GM13976 (cell line): Measurements from ENCODE around the gene LHPP.

Experiments used
- DNase-seq: peaks from one replicate; pipeline ENCODE4 v3.0.0; 2012; ENCODE audit warnings: low spot score
- CTCF ChIP-seq: IDR thresholded peaks from 2 replicates; pipeline ENCODE4 v1.5.1; 2012; ENCODE audit warnings: borderline replicate concordance, mild to moderate bottlenecking; ENCODE audit not compliant: insufficient read depth; ENCODE audit errors: extremely low read depth, missing control alignments, control extremely low read depth
- in situ Hi-C: fragments of 300-500 bp; cut with MboI; formaldehyde crosslinking; loops from one replicate; pipeline ENCODE4 v1.12.0; 2022; ENCODE audit warnings: low sequenced_read_pairs, mixed read lengths, inconsistent platforms; ENCODE audit not compliant: unreplicated experiment

The LHPP gene

DNA sequence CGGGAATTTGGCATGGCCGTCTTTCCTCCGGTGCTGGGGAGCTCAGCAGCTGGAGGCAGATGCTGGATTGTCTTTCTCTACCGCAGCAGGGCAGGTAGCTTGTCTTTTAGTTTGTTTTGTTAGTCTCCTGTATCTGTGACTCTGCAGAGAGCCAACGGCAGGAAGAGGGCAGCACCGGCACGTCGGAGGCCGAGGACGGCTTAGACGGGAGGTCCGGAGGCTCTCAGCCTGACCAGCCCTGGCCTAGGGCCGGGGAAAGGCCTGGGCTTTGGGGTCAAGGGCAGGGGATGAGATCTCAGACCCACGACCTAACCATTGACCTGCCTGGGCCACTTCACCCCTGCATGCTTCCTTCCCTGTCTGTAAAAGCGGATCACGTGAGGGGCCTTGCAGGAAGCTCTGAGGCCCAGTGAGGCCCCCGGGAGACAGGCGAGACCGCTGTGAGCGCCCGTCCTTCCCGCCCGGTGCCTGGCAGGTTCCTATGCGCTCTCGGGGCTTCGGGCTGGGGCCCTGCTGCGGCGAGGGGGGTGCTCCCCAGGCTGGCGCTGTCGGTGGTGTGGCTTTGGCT, 72.7 kb downstream of the LHPP start:
- DNase-seq: peak; percentile 64
- in situ Hi-C loops: loop anchor here (25.0 kb wide), 1 partner anchor 303 kb away; no protein-coding TSS in a partner anchor
- TF ChIP-seq CTCF: no peak

DNA sequence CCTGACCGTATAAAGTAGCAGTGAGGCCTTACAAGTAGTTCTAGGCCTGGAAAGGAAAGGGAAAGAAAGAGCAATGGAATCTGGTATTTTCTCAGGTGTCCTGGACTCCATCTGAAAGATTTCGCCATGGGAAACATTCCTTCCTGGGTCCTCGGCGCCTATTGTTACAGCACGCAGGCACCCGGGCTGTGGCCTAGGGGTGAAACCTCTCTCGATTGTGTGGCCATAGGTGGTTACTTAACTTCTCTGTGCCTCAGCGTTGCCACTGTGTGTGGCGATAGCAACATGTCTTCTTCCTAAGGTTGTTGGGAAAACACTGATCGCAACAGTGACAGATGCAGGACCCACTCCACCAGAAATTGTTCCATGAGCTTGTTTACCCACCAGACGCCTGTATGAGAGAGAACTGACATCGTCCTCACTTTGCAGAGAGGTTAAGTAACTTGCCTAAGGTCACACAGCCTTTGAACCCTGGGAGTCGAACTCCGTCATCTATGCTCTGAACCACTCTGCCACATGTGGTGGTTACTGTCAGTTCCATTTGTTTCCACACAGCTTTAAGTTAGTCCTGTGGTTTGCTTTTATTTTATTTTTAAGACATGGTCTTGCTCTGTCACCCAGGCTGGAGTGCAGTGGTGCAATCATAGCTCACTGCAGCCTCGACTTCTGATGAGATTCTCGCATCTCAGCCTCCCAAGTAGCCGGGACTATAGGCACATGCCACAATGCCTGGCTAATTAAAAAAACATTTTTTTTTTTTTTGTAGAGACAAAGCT, 73.4 kb downstream of the LHPP start:
- in situ Hi-C loops: loop anchor here (25.0 kb wide), 1 partner anchor 302 kb away; no protein-coding TSS in a partner anchor
- no peak for TF ChIP-seq CTCF
- no peak for DNase-seq

- DNase-seq: no peak
- in situ Hi-C loops: loop anchor here (25.0 kb wide), 1 partner anchor 301 kb away; no protein-coding TSS in a partner anchor
- TF ChIP-seq CTCF: no peak
Observed at GRCh38 chr10:124535731-124536495, 74.3 kb downstream of the LHPP start.

GRCh38 chr10:124536496-124537050, 75.0 kb downstream of the LHPP start:
- no peak for DNase-seq
- TF ChIP-seq CTCF: no peak
- in situ Hi-C loops: loop anchor here (25.0 kb wide), 1 partner anchor 301 kb away; no protein-coding TSS in a partner anchor

DNA sequence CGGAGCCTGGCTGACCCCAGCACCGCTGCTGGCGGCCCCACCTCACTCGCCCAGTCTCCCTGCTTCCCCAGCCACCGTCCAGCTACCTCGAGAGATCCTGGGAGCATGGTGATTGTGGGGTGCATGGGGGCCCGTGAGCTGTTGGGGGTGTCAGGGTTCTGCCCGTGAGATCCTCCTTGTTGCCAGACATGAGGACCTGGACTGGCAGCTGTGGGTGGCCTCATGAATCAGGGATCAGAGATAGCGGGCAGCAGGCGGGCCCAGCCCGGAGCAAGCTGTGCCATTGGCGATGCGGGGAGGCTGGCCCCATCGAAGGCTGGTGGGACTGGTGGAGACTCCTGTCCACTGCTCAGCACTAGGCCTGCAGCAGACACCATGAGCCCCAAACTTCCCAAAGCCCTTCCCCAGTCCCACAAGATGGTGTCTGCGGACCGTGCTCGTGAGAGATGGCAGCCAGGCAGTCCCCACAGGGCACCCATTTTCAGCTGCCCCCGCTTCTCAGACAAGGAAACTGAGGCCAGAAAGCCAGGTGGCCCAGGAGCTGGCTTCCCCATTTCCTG, 75.6 kb downstream of the LHPP start:
- DNase-seq: no peak
- in situ Hi-C loops: loop anchor here (25.0 kb wide), 1 partner anchor 300 kb away; no protein-coding TSS in a partner anchor
- no peak for TF ChIP-seq CTCF

DNA sequence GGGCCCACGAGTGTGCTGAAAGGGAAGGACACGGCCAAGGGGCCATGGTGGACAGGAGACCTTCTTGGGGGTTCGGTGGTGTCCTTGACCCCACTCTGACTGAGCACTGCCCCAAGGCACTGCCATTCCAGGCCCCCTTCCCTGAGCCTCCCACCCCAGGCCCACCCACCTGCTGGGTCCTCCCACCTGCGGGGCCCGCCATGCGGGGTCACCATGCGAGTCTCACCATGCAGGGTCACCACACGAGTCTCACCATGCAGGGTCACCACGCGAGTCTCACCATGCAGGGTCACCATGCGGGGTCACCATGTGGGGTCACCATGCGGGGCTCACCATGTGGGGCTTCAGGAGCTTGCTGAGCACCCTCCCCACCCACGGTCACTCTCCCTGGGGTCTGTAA, 76.3 kb downstream of the LHPP start:
- no peak for TF ChIP-seq CTCF
- in situ Hi-C loops: loop anchor here (25.0 kb wide), 1 partner anchor 299 kb away; no protein-coding TSS in a partner anchor
- no peak for DNase-seq
